Measurements from ENCODE around the gene ETS2. TPM values are rescaled to one million over a fixed set of nuclear protein-coding genes. Genes with fewer than 3 reads are reported as not detected.

The ETS2 gene
- total RNA-seq, 3 donors from 2014 or later (not counting 1 experiment from before 2014, with no cell fraction given): 10.6 to 36.9 (median 18.5) TPM

GRCh38 chr21:38773099-38774061 is 32.3 kb upstream of the ETS2 start:
- H3K4me3 Mint-ChIP-seq: no peak overlapping the region
- WGBS (ENCODE audit: insufficient coverage): 69% methylated on average over 13 of the region's 18 CpGs
- peaks cover 22% of the 10 kb centered on the region in 2 donors for H3K4me1 Mint-ChIP-seq
- H3K27me3 ChIP-seq (ENCODE audit: control insufficient read depth, insufficient read depth, low read length): peaks cover 23% of the 10 kb centered on the region
- peaks cover 12% of the 10 kb centered on the region for H3K4me1 ChIP-seq (ENCODE audit: control insufficient read depth, insufficient read depth, low read length)
- no peak overlapping the region for H3K27ac ChIP-seq (ENCODE audit: low read length)
- no peaks in the 10 kb centered on the region for H3K9me3 Mint-ChIP-seq
- H3K27ac Mint-ChIP-seq: no peak overlapping the region
- H3K9me3 ChIP-seq (ENCODE audit: control insufficient read depth, insufficient read depth, low read length): peaks cover 2% of the 10 kb centered on the region
- H3K36me3 ChIP-seq (ENCODE audit: control insufficient read depth, insufficient read depth, low read length): no peaks in the 10 kb centered on the region
- ATAC-seq: no peak
- no peak for TF ChIP-seq CTCF (IDR thresholded peaks at IDR 0.05)
- intact Hi-C loops (cut with micrococcal nuclease): no loop called here
- no peaks in the 10 kb centered on the region for H3K36me3 Mint-ChIP-seq
- no peak for DNase-seq
- no peak overlapping the region for H3K4me3 ChIP-seq (ENCODE audit: low read length)
- H3K27me3 Mint-ChIP-seq (ENCODE audit: low read depth in 2 of 2): peaks cover 25 to 62% of the 10 kb centered on the region in 2 donors

- Mint-ChIP-seq H3K27me3 (ENCODE audit: low read depth in 2 of 2) (peaks cover 31 to 69% of the 10 kb centered on the region in 2 donors), H3K9me3 (peaks cover 0 to 2% of the 10 kb centered on the region in 2 donors), H3K36me3 (no peaks in the 10 kb centered on the region), H3K27ac (no peak overlapping the region), H3K4me1 (peaks cover 22% of the 10 kb centered on the region in 2 donors), H3K4me3 (no peak overlapping the region)
- no peak overlapping the region for H3K27ac ChIP-seq (ENCODE audit: low read length)
- H3K4me3 ChIP-seq (ENCODE audit: low read length): no peak overlapping the region
- no peak for ATAC-seq
- intact Hi-C loops (cut with micrococcal nuclease): no loop called here
- WGBS (ENCODE audit: insufficient coverage): 94% methylated on average over 5 of the region's 5 CpGs
- TF ChIP-seq CTCF (IDR thresholded peaks at IDR 0.05): no peak
- peaks cover 23% of the 10 kb centered on the region for H3K27me3 ChIP-seq (ENCODE audit: control insufficient read depth, insufficient read depth, low read length)
- peaks cover 8% of the 10 kb centered on the region for H3K9me3 ChIP-seq (ENCODE audit: control insufficient read depth, insufficient read depth, low read length)
- H3K4me1 ChIP-seq (ENCODE audit: control insufficient read depth, insufficient read depth, low read length): peaks cover 10% of the 10 kb centered on the region
- DNase-seq: no peak
- no peaks in the 10 kb centered on the region for H3K36me3 ChIP-seq (ENCODE audit: control insufficient read depth, insufficient read depth, low read length)
Observed at GRCh38 chr21:38774152-38774551, 31.6 kb upstream of the ETS2 start.

GRCh38 chr21:38774586-38775285 is 31.0 kb upstream of the ETS2 start:
- DNase-seq (no peak), ATAC-seq (no peak)
- Histone ChIP-seq H3K27ac (ENCODE audit: low read length) (no peak overlapping the region), H3K4me1 (ENCODE audit: control insufficient read depth, insufficient read depth, low read length) (peaks cover 7% of the 10 kb centered on the region), H3K27me3 (ENCODE audit: control insufficient read depth, insufficient read depth, low read length) (peaks cover 23% of the 10 kb centered on the region), H3K36me3 (ENCODE audit: control insufficient read depth, insufficient read depth, low read length) (no peaks in the 10 kb centered on the region), H3K4me3 (ENCODE audit: low read length) (no peak overlapping the region), H3K9me3 (ENCODE audit: control insufficient read depth, insufficient read depth, low read length) (peaks cover 8% of the 10 kb centered on the region)
- no peak overlapping the region for H3K4me3 Mint-ChIP-seq
- no peak overlapping the region for H3K27ac Mint-ChIP-seq
- peaks cover 0 to 3% of the 10 kb centered on the region in 2 donors for H3K9me3 Mint-ChIP-seq
- TF ChIP-seq CTCF (IDR thresholded peaks at IDR 0.05): no peak
- H3K4me1 Mint-ChIP-seq: peaks cover 22% of the 10 kb centered on the region in 2 donors
- no peaks in the 10 kb centered on the region for H3K36me3 Mint-ChIP-seq
- WGBS (ENCODE audit: insufficient coverage): 89% methylated on average over 10 of the region's 12 CpGs
- peaks cover 33 to 75% of the 10 kb centered on the region in 2 donors for H3K27me3 Mint-ChIP-seq (ENCODE audit: low read depth in 2 of 2)
- intact Hi-C loops (cut with micrococcal nuclease): no loop called here
